ENCODE results near the gene HS3ST2. TPM values are rescaled to one million over a fixed set of nuclear protein-coding genes. Genes with fewer than 3 reads are reported as not detected.

The HS3ST2 gene
- total and polyA plus RNA-seq, 9 donors: 0.31 to 28.9 (median 0.83) TPM; not detected in 3

DNA sequence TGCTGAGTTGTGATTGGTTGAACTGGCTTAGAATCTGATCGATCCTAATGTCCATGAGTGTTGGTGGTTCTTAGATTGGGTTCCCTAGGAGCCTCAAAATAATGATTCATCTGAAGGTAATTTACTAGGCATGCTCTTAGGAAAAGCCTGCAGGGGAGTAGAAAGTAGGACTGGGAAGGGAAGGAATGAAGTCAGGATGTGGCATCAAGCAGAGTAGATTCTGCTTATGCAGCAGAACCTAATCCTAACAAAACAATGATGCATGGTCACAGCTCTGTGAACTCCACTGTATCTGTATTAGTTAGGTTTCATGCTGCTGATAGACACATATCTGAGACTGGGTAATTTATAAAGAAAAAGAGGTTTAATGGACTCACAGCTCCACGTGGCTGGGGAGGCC is 132.5 kb downstream of the HS3ST2 start:
- Histone ChIP-seq H3K36me3 (no peaks in the 10 kb centered on the region), H3K4me3 (no peak overlapping the region), H3K27me3 (no peaks in the 10 kb centered on the region), H3K9me3 (no peaks in the 10 kb centered on the region), H3K4me1 (ENCODE audit: insufficient read depth) (no peaks in the 10 kb centered on the region), H3K27ac (no peak overlapping the region)
- 56 to 62% (median 61%) methylated on average over 2 of the region's 2 CpGs for WGBS, 3 donors
- TF ChIP-seq CTCF (IDR thresholded peaks at IDR 0.05): no peak
- no peak for TF ChIP-seq EP300 (IDR thresholded peaks at IDR 0.05)
- TF ChIP-seq POLR2A (IDR thresholded peaks at IDR 0.05): no peak
- DNase-seq: no peak
- intact Hi-C loops (cut with DNase I): no loop called here

DNA sequence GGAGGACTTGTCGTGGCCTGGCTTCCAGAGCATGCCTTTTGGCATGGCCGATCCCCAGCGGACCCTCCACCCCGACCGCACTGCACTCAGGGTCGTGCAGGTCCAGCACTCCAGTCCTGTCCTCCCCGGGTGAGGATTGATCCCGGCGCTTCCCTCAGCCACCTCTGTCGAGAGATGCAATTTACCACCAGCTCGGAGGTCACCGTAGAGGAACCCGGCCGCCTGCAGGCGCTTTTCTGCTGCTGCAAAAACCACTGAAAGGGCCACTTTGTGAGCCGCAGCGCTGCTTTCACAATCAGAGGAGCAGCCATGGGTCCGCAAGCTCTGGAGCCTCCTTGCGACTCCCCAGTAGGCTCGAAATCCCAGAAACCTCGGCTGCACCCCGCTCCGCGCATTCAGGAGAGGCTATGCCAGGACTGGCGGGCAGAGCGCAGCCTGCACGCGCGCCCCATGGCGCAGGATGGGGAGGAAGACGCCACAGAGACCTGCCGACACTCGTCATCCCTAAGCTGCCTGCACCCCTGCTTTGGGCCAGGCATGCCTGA is 134.2 kb downstream of the HS3ST2 start:
- no peak overlapping the region for H3K27ac ChIP-seq
- no peak overlapping the region for H3K4me3 ChIP-seq
- intact Hi-C loops (cut with DNase I): no loop called here
- WGBS, 3 donors: 5 to 13% (median 10%) methylated on average over 31 to 33 of the region's 33 CpGs
- no peaks in the 10 kb centered on the region for H3K9me3 ChIP-seq
- H3K36me3 ChIP-seq: no peaks in the 10 kb centered on the region
- no peaks in the 10 kb centered on the region for H3K4me1 ChIP-seq (ENCODE audit: insufficient read depth)
- no peaks in the 10 kb centered on the region for H3K27me3 ChIP-seq
- TF ChIP-seq EP300 (IDR thresholded peaks at IDR 0.05) (no peak), POLR2A (IDR thresholded peaks at IDR 0.05) (no peak), CTCF (IDR thresholded peaks at IDR 0.05) (no peak)
- DNase-seq: no peak

- 11 to 17% (median 13%) methylated on average over 18 of the region's 18 CpGs for WGBS, 3 donors
- Histone ChIP-seq H3K4me3 (no peak overlapping the region), H3K27me3 (no peaks in the 10 kb centered on the region), H3K4me1 (ENCODE audit: insufficient read depth) (no peaks in the 10 kb centered on the region), H3K27ac (no peak overlapping the region), H3K36me3 (no peaks in the 10 kb centered on the region), H3K9me3 (no peaks in the 10 kb centered on the region)
- TF ChIP-seq EP300 (IDR thresholded peaks at IDR 0.05) (no peak), CTCF (IDR thresholded peaks at IDR 0.05) (no peak), POLR2A (IDR thresholded peaks at IDR 0.05) (no peak)
- peak in 3 of 5 donors; percentile 20 to 24 (median 21) for DNase-seq
- intact Hi-C loops (cut with DNase I): no loop called here
Measured at GRCh38 chr16:22948603-22949368, 134.8 kb downstream of the HS3ST2 start.

DNA sequence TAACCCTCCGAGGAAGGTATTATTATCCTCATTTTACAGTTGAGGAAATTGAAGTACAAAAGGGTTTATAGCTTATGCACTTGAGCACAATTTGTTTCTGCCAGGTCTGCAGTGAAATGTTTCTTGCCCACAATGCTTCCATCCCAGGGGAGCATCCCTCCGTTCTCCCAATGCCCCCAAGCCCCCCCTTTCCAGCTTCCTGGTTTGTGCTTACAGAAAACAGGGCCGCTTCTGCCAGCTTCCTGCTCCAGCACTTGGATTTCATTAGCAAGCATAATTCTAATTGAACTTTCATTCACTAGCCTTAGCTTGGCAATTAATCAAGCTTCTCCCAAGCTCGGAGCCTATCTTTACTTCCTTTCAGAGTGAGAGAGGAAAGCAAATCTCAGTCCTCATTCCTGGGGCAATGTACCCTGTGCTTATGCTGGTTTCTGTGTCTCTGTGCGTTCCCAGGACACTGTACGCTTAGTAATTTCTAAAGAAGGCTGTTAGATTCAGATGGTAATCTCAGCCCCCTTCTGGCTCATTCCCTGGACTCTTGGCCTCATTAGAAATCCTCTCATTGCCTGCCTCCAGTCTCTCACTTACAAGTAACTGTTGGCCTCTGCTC is 141.6 kb downstream of the HS3ST2 start:
- WGBS, 3 donors: 36 to 41% (median 40%) methylated on average over 6 of the region's 6 CpGs
- no peaks in the 10 kb centered on the region for H3K4me1 ChIP-seq (ENCODE audit: insufficient read depth)
- H3K4me3 ChIP-seq: no peak overlapping the region
- intact Hi-C loops (cut with DNase I): no loop called here
- H3K36me3 ChIP-seq: no peaks in the 10 kb centered on the region
- H3K27me3 ChIP-seq: no peaks in the 10 kb centered on the region
- H3K9me3 ChIP-seq: no peaks in the 10 kb centered on the region
- DNase-seq: no peak
- TF ChIP-seq EP300 (IDR thresholded peaks at IDR 0.05) (no peak), CTCF (IDR thresholded peaks at IDR 0.05) (no peak), POLR2A (IDR thresholded peaks at IDR 0.05) (no peak)
- no peak overlapping the region for H3K27ac ChIP-seq
